ENCODE measurements around the gene TMEM98.

The TMEM98 gene

DNA sequence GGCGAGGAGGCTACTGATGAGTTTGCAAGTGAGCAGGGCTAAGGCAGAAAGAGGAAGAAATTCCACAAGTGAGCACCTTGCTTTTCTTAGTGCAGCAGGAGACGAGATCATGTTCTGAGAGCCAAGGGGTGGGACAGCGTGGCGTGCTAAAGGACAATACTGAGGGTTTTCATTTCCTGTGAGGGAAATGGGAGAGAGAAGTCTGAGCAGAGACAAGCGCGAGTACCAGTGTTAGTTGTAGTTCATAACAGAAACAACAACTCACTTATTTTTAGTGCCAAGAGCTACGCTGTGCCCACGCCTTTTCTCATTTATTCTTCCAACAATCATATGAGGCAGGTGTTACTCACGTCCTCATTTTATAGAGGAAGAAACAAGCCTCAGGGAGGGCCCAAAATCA lies 66.0 kb downstream of the TMEM98 start:
- no peak overlapping the region for H3K4me3 ChIP-seq
- H3K4me1 ChIP-seq = peaks cover 7% of the 10 kb centered on the region
- TF ChIP-seq Cebpa-rat (IDR thresholded peaks at IDR 0.05) = no peak
- no peak overlapping the region for H3K9ac ChIP-seq
- no peaks in the 10 kb centered on the region for H3K27me3 ChIP-seq
- H3K36me3 ChIP-seq = no peaks in the 10 kb centered on the region
- no peak overlapping the region for H3K27ac ChIP-seq
- H3K4me2 ChIP-seq = peak overlapping the region; percentile 9
- H3K9me3 ChIP-seq = peaks cover 6% of the 10 kb centered on the region
- H4K20me1 ChIP-seq = no peaks in the 10 kb centered on the region

All from BLaER1 (cell line).